NCI-H128 (cell line): ENCODE measurements around the gene SLC38A2.
A peak's percentile ranks its signal among the peaks of the same experiment; 100 is the strongest.

Source experiments
- DNase-seq: peaks from one replicate; lab custom pipeline; 2025; ENCODE audit not compliant: unreplicated experiment; lab: John Stamatoyannopoulos, UW

Gene SLC38A2

GRCh38 chr12:46376579-46376978, 4.0 kb upstream of the SLC38A2 start:
- DNase-seq, result no peak

- no peak for DNase-seq
Observed at GRCh38 chr12:46374711-46375110, 2.1 kb upstream of the SLC38A2 start.

- DNase-seq, result no peak
Observed at GRCh38 chr12:46374310-46374709, 1.7 kb upstream of the SLC38A2 start.

- DNase-seq, result peak; percentile 21
Observed at GRCh38 chr12:46373301-46374296, 1.0 kb upstream of the SLC38A2 start.

DNA sequence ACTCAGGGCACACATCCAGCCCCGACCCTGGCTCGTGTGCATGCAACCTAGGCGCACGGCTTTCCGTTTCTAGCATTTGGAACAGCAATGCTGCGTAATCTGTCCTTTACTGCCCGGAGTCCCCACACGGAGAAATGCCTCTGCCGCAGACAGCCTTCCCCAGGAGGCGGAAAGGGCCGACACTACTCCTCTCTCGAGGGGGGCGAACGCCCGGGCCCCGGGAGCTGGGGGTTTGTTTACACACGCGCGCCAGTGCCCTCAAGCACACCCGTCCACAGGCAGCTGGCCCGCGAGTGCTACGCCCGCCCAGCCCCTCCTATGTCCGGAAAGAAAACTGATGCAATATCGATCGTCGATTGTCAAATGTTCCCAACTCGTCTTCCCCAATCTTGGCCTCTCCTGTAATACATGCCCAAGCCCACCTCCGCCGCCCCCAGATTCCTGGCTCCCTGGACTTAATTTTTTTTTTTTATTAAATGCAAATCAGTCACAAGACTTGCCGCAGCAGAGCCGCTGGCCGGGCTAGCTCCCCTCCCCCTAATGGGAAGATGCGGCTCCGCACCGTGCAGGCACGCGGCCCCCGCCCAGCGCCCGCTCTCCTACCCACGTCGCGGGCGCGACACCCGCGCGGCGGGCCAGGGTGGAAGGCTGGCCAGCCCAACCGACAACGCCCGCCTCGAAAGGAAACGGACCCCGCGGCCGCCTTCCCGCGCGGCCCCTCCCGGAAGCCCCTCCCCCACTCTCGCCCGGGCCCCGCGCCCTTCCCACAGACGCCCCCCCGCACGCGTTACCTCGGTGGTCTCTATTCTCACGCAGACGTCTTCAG, 642 bp downstream of the SLC38A2 start:
- peak; percentile 40 for DNase-seq

DNA sequence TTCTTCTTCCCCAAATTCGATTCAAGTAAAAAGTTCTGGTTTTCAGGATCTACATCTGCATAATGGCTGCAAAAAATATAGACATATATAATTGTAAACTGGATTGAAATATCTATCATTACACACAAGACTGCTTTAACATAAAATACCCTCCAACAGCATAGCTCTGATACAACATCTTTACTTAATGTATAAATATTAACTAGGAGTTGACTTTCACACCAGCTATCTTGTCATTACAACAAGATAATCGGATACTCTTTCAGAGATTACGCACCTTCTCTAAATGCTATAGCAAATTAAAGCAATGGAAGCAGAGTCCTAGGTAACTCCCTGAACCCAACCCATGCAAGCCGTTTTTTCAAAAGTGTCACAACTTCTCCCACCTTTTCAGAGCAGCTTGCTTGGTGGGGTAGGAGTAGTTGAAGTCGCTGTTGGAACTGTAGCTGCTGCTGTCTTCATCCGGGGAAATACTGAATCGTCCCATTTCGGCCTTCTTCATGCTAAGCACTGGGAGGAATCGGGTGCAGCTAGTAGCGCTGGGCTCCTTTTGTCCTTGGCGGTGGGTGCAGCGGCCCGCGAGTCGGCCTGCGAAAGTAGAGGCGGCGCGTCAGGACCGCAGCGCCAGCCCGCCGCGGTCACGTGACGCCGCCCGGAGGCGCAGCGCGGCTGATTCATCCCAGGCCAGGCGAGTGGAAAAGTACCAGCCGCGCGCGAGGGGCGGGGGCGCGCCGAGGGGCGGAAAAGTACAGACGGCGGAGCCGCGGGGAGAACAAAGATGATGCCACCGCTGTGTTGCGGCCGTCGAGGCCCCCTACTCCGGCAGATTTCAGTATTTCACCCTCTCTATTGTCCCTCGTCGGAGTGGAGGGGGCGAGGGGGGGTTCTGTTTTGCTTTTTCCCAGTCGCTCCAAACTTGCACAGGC, 1.5 kb downstream of the SLC38A2 start:
- peak; percentile 89 for DNase-seq

DNA sequence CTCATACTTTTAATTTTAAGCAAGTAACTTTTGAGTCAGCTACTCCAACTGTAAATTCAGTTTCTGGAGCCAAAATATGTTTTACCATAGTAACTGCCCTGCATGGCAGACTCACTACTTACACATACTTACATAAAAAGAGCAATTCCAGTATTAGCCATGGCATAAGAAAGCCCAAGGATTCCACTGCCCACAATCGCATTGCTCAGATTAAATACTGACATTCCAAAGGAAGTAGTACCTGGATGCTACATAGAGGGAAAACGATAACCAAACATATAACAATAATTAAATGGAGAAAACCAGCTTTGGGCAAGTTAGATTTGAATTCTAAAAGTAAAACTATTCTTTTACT, 2.2 kb downstream of the SLC38A2 start:
- no peak for DNase-seq

GRCh38 chr12:46369474-46370379, 2.8 kb downstream of the SLC38A2 start:
- no peak for DNase-seq

DNA sequence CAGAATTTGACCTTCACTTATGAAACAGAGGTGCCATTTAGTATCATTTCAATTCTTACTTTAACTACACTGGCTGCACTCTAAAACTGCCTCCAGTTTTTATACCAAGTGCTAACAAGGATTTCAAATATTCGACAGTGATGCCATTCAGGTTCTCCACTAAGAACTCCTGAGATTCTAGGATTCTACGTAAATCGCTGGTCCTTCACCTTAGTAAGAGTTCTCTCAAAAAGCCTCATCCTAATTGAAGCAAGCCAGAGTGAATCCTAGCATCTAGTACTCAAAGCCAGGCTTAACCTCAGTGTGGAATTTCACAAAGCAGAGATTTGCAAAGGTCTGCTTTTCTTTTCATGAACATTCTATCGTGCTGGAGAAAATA, 3.5 kb downstream of the SLC38A2 start:
- no peak for DNase-seq

DNA sequence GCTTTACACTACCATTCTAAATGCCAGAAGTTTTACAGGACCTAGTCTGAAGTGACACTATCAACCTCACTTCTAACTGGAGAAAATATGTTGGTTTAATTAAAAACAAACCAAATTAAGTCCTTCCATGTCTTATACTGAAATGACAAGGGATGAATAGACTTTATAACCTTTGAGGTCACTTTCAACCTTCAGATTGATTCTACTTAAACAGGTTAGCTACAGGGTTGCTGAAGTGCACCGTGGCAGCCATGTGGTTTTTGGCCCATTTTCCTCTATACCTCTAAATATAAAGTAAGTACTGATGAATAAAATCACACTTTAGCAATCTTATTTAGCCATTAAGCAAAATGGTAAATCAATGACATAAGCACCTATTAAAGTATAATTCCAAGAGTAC, 3.9 kb downstream of the SLC38A2 start:
- no peak for DNase-seq

- no peak for DNase-seq
Observed at GRCh38 chr12:46368138-46368537, 4.4 kb downstream of the SLC38A2 start.

- DNase-seq, result no peak
Observed at GRCh38 chr12:46367351-46368029, 5.1 kb downstream of the SLC38A2 start.

DNA sequence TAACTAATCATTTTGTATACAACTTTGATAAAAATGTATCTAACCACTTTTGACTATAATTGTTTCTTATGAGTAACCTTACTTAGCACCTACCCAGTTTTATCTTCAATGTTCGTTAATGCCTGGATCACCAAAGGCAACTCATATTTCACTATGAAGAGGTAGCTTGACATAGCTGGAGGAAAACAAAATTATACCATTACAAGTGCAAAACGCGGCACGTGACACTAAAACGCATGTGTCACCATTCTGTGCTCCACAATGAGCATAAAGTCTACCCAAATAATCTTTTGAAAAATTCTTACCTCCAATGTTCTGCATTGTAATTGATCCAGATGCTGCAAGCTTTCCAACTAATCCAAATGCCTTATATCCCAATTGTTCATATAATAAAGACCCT, 5.8 kb downstream of the SLC38A2 start:
- DNase-seq, result no peak

DNA sequence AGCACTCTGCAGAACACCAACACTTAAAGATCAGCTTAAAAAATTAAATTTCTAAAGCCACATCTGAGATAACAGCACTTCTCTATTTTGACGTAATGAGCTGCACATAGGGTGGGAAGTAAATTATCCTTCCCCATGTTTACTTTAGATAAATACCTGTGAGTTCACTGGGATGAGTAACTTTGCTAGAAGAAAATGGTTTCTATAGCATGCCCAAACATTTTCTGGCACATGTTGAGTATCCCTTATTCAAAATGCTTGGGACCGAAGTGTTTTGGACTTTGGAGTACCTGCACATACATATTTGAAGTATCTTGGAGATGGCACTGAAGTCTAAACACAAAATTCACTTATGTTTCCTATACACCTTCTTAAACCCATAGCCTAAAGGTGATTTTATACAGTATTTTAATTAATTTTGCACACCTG, 6.6 kb downstream of the SLC38A2 start:
- no peak for DNase-seq

- DNase-seq, result no peak
Observed at GRCh38 chr12:46364777-46365580, 7.6 kb downstream of the SLC38A2 start.

DNA sequence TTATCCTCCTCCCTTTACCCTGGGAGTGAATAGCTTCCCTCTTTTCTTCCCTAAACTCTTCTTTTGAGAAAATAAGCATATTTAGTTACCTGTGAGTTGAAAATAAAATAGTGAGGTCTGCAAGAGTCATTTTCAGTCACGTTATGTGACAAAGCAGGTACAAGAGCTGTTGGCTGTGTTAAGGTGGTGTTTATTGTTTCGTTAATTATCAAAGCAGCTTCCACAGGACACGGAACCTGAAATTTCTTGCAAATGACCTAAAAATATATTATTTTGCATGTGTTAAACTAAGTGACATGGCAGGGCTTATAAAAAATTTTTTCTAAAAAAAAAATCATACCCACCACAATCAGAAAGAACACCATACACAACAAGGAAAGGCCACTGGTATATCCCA, 8.3 kb downstream of the SLC38A2 start:
- DNase-seq, result no peak

DNA sequence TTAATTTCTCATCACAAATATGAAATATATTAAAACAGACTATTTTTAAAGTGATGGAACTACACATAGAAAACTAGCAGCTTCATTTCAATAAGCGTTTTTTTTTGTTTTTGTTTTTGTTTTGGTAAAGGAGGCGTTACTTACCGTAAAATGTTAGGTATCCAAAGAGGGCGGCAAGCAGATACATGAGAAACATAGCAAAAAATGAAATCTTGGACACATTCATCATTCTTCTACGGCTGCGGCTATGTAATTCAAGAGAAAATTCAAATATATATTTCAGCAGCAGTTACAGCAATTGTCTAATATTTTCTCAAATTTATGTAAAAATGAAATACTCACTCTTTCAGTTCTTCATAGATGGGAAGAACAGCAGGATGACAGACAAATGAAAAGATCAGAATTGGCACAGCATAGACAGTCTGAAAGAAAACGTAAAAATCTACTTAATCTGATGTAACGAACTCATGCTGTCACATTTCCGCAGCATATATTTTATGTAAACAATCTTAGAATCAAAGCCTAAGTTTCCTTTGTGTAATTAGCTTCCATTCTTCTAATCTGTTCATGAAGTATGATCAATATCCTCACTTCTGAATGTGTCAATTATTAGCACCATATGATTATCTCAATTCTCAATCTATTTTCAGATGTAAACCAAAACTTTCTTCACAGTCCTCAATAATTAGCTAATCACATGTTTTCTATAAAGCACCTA, 8.8 kb downstream of the SLC38A2 start:
- no peak for DNase-seq
